ENCODE results near the gene OR52K2.
A peak's percentile ranks its signal among the peaks of the same experiment; 100 is the strongest.

The OR52K2 gene

DNA sequence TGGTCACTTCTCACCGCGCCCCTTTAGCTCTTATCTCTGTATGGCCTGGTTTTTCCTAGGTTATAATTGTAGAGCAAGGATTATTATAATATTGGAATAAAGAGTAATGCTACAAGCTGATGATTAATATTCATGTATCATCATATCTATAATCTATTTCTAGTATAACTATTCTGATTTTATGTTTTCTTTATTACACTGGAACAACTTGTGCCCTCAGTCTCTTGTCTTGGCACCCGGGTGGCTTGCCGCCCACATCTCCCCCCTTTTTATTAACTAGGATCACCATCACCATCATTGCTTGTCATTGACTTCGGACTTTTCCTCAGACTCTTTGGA is 44.4 kb downstream of the OR52K2 start:
- no peak for DNase-seq (ENCODE audit: extremely low read depth, low read depth)
- H3K4me3 ChIP-seq (replicated peaks; ENCODE audit: low read depth, low read length) = no peak overlapping the region
- TF ChIP-seq, protein P1, sequence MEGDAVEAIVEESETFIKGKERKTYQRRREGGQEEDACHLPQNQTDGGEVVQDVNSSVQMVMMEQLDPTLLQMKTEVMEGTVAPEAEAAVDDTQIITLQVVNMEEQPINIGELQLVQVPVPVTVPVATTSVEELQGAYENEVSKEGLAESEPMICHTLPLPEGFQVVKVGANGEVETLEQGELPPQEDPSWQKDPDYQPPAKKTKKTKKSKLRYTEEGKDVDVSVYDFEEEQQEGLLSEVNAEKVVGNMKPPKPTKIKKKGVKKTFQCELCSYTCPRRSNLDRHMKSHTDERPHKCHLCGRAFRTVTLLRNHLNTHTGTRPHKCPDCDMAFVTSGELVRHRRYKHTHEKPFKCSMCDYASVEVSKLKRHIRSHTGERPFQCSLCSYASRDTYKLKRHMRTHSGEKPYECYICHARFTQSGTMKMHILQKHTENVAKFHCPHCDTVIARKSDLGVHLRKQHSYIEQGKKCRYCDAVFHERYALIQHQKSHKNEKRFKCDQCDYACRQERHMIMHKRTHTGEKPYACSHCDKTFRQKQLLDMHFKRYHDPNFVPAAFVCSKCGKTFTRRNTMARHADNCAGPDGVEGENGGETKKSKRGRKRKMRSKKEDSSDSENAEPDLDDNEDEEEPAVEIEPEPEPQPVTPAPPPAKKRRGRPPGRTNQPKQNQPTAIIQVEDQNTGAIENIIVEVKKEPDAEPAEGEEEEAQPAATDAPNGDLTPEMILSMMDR (IDR thresholded peaks at IDR 0.05; ENCODE audit: low read depth, low read length, missing control alignments) = peak; percentile 7

GRCh38 chr11:4495487-4495886 is 46.4 kb downstream of the OR52K2 start:
- no peak for DNase-seq (ENCODE audit: extremely low read depth, low read depth)
- H3K4me3 ChIP-seq (replicated peaks; ENCODE audit: low read depth, low read length) = no peak overlapping the region
- TF ChIP-seq, protein P1 (IDR thresholded peaks at IDR 0.05; ENCODE audit: low read depth, low read length, missing control alignments) = no peak

GRCh38 chr11:4495986-4496385 is 46.9 kb downstream of the OR52K2 start:
- H3K4me3 ChIP-seq (replicated peaks; ENCODE audit: low read depth, low read length) = no peak overlapping the region
- TF ChIP-seq, protein P1 (IDR thresholded peaks at IDR 0.05; ENCODE audit: low read depth, low read length, missing control alignments) = no peak
- no peak for DNase-seq (ENCODE audit: extremely low read depth, low read depth)

GRCh38 chr11:4496557-4497248 is 47.6 kb downstream of the OR52K2 start:
- TF ChIP-seq, protein P1 (IDR thresholded peaks at IDR 0.05; ENCODE audit: low read depth, low read length, missing control alignments) = no peak
- DNase-seq (ENCODE audit: extremely low read depth, low read depth) = no peak

More at GRCh38 chr11:4496557-4497248, 47.6 kb downstream of the OR52K2 start:
- no peak overlapping the region for H3K4me3 ChIP-seq (replicated peaks; ENCODE audit: low read depth, low read length)
